Spleen (tissue), 11 donors: Measurements from ENCODE around the gene SMC6. TPM values are rescaled to one million over a fixed set of nuclear protein-coding genes. Genes with fewer than 3 reads are reported as not detected.

Experiments used
- DNase-seq: peaks from one replicate; pipeline ENCODE4 v3.0.0-alpha.2; 2020
- H3K27ac ChIP-seq, 8 donors: fragments of 200-600 bp; sonication (generic) in 7 of 8; 1 replicate in 4 of 8; 2 replicates in 4 of 8; pipeline versions ENCODE4 v1.5.0 to v1.8.0; 2016 to 2021; ENCODE audit warnings: inconsistent platforms in 4 of 8, mild to moderate bottlenecking in 4 of 8, moderate library complexity in 1 of 8
- H3K27me3 ChIP-seq, 7 donors: fragments of 200-600 bp; sonication (generic) in 6 of 7; replicated peaks in 1 of 7; 1 replicate in 4 of 7; 2 replicates in 3 of 7; pipeline versions ENCODE4 v1.5.0 to v1.8.0; 2016 to 2021; ENCODE audit warnings: inconsistent platforms in 3 of 7, mild to moderate bottlenecking in 1 of 7
- H3K36me3 ChIP-seq, 6 donors: fragments of 200-600 bp; sonication (generic) in 5 of 6; 1 replicate in 4 of 6; 2 replicates in 2 of 6; pipeline versions ENCODE4 v1.5.0 to v1.8.0; 2016 to 2021; ENCODE audit warnings: inconsistent platforms in 2 of 6
- H3K4me1 ChIP-seq, 6 donors: fragments of 200-600 bp; sonication (generic) in 5 of 6; 1 replicate in 3 of 6; 2 replicates in 3 of 6; pipeline versions ENCODE4 v1.5.0 to v1.8.0; 2016 to 2021; ENCODE audit warnings: inconsistent platforms in 3 of 6
- H3K4me3 ChIP-seq, 8 donors: fragments of 200-600 bp; sonication (generic) in 7 of 8; 1 replicate in 4 of 8; 2 replicates in 4 of 8; pipeline versions ENCODE4 v1.5.0 to v1.8.0; 2016 to 2021; ENCODE audit warnings: inconsistent platforms in 4 of 8, mild to moderate bottlenecking in 4 of 8, moderate library complexity in 2 of 8
- H3K9me3 ChIP-seq, 8 donors: fragments of 200-600 bp; sonication (generic) in 7 of 8; 1 replicate in 4 of 8; 2 replicates in 4 of 8; pipeline versions ENCODE4 v1.5.0 to v1.8.0; 2016 to 2021; ENCODE audit warnings: inconsistent platforms in 4 of 8
- POLR2A ChIP-seq, 3 donors: fragments of 450-650 bp; IDR thresholded peaks; one replicate each; pipeline ENCODE4 v1.5.1; 2017; ENCODE audit warnings: antibody characterized with exemption in 3 of 3, mild to moderate bottlenecking in 1 of 3
- POLR2AphosphoS5 ChIP-seq, 3 donors: sonication (generic); formaldehyde crosslinking; IDR thresholded peaks; one replicate each; pipeline ENCODE4 v1.5.1; 2017; ENCODE audit warnings: antibody characterized with exemption in 3 of 3
- WGBS, 5 donors: extraction: QIAGEN DNeasy Blood & Tissue Kit in 3 of 5; methylation state at CpG; one replicate each; pipeline versions ENCODE4 v1.1.5 to v1.1.7; 2013 to 2018; 5-methylcytosine and 5-hydroxymethylcytosine counted together
- intact Hi-C: fragments of 100-400 bp; cut with DNase I; formaldehyde crosslinking; loops from one replicate; pipeline ENCODE4 v1.15.0; 2023; ENCODE audit warnings: low total_unique reads
- polyA plus RNA-seq, 3 donors: library from polyadenylated mRNA; stranded (reverse); fragments of 200-250 nt; gene quantifications; one replicate each; pipeline ENCODE4 v1.2.1, GENCODE V29; 2013
- total RNA-seq, 7 donors: library from RNA; depleted of rRNA in 3 of 7; stranded (reverse); fragments of >200 nt in 3 of 7; fragmentation: NEBNext Ultra II Directional in 4 of 7; extraction: Animal tissue kit (Norgen Biotek cat#: 25700) in 4 of 7; gene quantifications; one replicate each; pipeline versions ENCODE4 v1.1.0 to v1.2.1, GENCODE V29; 2016 to 2021
- TF ChIP-seq, protein P1 (sequence below), 11 experiments: fragments of 200-600 bp in 7 of 11; fragments of 450-650 bp in 4 of 11; sonication (generic) in 4 of 11; IDR thresholded peaks in 8 of 11; conservative IDR thresholded peaks in 3 of 11; 1 replicate in 7 of 11; 2 replicates in 4 of 11; pipeline versions ENCODE4 v1.4.0 to v1.8.0; 2016 to 2021; ENCODE audit warnings: antibody characterized with exemption in 11 of 11, inconsistent platforms in 4 of 11, mild to moderate bottlenecking in 1 of 11
- donor health status: healthy with polysubstance abuse.
- donor health status: DM: no; HTN: no; CAD: no; lungs with moderate emphysema.
- donor health status: DM: no; HTN: no; CAD: no.
- donor health status: Bipolar disorder and iron deficiency.
- donor health status: healthy.
- donor health status: DM: no; HTN: no; CAD: no.
- donor health status: DM: yes; HTN: yes; CAD: no.

Gene SMC6
- total and polyA plus RNA-seq, 10 donors: 17.6 to 44.8 (median 29.0) TPM

GRCh38 chr2:17719562-17720371, 33.8 kb downstream of the SMC6 start:
- no peaks in the 10 kb centered on the region for H3K4me1 ChIP-seq
- H3K9me3 ChIP-seq: no peaks in the 10 kb centered on the region
- H3K36me3 ChIP-seq: peaks cover 0 to 100% (median 69%) of the 10 kb centered on the region in 6 donors
- intact Hi-C loops: loop anchor here (10.0 kb wide), 1 partner anchor 115 kb away; no protein-coding TSS in a partner anchor
- no peak overlapping the region for H3K4me3 ChIP-seq
- no peak for DNase-seq
- H3K27me3 ChIP-seq: no peaks in the 10 kb centered on the region
- H3K27ac ChIP-seq: no peak overlapping the region
- 72 to 75% (median 73%) methylated on average over 4 of the region's 4 CpGs for WGBS, 5 donors
- TF ChIP-seq POLR2A (IDR thresholded peaks at IDR 0.05) (no peak), POLR2AphosphoS5 (IDR thresholded peaks at IDR 0.05) (no peak)
- TF ChIP-seq, protein P1, sequence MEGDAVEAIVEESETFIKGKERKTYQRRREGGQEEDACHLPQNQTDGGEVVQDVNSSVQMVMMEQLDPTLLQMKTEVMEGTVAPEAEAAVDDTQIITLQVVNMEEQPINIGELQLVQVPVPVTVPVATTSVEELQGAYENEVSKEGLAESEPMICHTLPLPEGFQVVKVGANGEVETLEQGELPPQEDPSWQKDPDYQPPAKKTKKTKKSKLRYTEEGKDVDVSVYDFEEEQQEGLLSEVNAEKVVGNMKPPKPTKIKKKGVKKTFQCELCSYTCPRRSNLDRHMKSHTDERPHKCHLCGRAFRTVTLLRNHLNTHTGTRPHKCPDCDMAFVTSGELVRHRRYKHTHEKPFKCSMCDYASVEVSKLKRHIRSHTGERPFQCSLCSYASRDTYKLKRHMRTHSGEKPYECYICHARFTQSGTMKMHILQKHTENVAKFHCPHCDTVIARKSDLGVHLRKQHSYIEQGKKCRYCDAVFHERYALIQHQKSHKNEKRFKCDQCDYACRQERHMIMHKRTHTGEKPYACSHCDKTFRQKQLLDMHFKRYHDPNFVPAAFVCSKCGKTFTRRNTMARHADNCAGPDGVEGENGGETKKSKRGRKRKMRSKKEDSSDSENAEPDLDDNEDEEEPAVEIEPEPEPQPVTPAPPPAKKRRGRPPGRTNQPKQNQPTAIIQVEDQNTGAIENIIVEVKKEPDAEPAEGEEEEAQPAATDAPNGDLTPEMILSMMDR (IDR thresholded peaks at IDR 0.05 in 8 of 11, conservative IDR thresholded peaks at IDR 0.05 in 3 of 11): peak; percentile 50 to 85 (median 73)

DNA sequence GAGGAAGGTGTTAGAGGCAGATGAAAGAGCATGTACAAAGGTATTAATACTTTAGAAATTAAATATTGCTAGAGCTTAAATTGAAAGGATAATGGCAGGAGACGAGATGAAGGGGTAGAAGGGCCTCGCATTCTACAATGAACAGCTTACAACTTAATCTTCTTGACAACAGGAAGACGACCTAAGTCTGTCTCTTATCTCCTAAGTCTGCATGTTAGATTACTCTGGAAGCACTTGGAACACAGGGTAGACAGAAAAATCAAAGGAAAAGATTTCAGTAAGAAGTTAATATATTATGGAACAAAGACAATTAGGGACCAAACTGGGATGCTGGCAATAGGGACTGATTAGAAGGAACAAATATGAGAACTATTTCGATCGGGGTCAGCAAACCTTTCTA, 34.9 kb downstream of the SMC6 start:
- intact Hi-C loops: no loop called here
- DNase-seq: no peak
- Histone ChIP-seq H3K36me3 (peaks cover 0 to 100% (median 72%) of the 10 kb centered on the region in 6 donors), H3K4me3 (no peak overlapping the region), H3K4me1 (no peaks in the 10 kb centered on the region), H3K27ac (no peak overlapping the region), H3K9me3 (no peaks in the 10 kb centered on the region), H3K27me3 (no peaks in the 10 kb centered on the region)
- WGBS, 5 donors: 83 to 94% (median 87%) methylated on average over 5 of the region's 5 CpGs
- TF ChIP-seq POLR2AphosphoS5 (IDR thresholded peaks at IDR 0.05) (no peak), POLR2A (IDR thresholded peaks at IDR 0.05) (no peak)
- TF ChIP-seq, protein P1 (IDR thresholded peaks at IDR 0.05 in 8 of 11, conservative IDR thresholded peaks at IDR 0.05 in 3 of 11): no peak

GRCh38 chr2:17717666-17718065, 35.9 kb downstream of the SMC6 start:
- no peak for DNase-seq
- Histone ChIP-seq H3K27me3 (no peaks in the 10 kb centered on the region), H3K4me1 (no peaks in the 10 kb centered on the region), H3K9me3 (no peaks in the 10 kb centered on the region), H3K27ac (no peak overlapping the region), H3K4me3 (no peak overlapping the region), H3K36me3 (peaks cover 0 to 100% (median 74%) of the 10 kb centered on the region in 6 donors)
- intact Hi-C loops: no loop called here
- WGBS, 5 donors: 92 to 95% (median 94%) methylated on average over 4 of the region's 4 CpGs
- TF ChIP-seq, protein P1 (IDR thresholded peaks at IDR 0.05 in 8 of 11, conservative IDR thresholded peaks at IDR 0.05 in 3 of 11): no peak
- TF ChIP-seq POLR2A (IDR thresholded peaks at IDR 0.05) (no peak), POLR2AphosphoS5 (IDR thresholded peaks at IDR 0.05) (no peak)

- H3K27me3 ChIP-seq: no peaks in the 10 kb centered on the region
- no peak overlapping the region for H3K4me3 ChIP-seq
- H3K36me3 ChIP-seq: peaks cover 0 to 100% (median 72%) of the 10 kb centered on the region in 6 donors
- no peak for DNase-seq
- intact Hi-C loops: no loop called here
- H3K9me3 ChIP-seq: no peaks in the 10 kb centered on the region
- WGBS, 5 donors: 96 to 100% (median 97%) methylated on average over 1 of the region's 1 CpG
- H3K4me1 ChIP-seq: no peaks in the 10 kb centered on the region
- TF ChIP-seq, protein P1 (IDR thresholded peaks at IDR 0.05 in 8 of 11, conservative IDR thresholded peaks at IDR 0.05 in 3 of 11): no peak
- TF ChIP-seq POLR2A (IDR thresholded peaks at IDR 0.05) (no peak), POLR2AphosphoS5 (IDR thresholded peaks at IDR 0.05) (no peak)
- H3K27ac ChIP-seq: no peak overlapping the region
These were observed 40.3 kb downstream of the SMC6 start for GRCh38 chr2:17713291-17713690.
